Activated T-cell treated with anti-CD3 and anti-CD28 coated beads for 4 hours (primary cell): ENCODE results near the gene EFNB2.

Experiments used
- DNase-seq: peaks from one replicate; pipeline ENCODE4 v3.0.0-alpha.2; 2020

The EFNB2 gene

DNA sequence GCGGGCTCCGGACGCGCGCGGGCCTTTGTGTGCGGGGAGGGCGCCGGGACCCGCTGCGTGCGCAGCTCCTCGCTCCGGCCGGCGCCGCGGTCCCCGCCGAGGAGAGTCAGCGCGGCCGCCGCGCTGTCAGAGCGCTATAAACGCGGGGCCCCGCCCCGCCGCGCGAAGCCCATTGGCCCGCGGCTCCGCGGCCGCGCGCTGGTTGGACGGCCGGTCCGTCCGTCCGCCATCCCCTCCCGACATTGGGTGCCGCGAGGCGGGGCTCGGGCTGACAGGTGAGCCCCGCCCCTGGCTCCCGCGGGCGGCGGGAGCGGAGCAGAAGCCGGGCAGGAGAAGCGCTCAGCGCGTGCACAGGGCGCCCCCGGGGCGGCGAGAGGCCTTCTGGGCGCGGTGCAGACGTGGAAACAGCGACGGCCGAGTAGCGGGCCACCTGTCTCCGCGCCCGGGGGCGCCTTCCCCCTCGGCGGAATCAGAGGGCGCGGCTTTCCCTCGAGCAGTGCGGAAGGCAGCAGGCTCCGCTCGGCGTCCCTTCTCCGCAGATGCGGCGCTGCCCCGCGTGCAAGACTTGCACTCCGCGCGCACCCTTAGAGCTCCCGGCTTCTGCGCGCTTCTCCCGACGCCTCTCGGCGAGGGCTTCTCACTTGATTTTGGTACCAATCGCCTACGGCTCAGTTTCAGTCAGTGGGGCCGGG is at the start of gene EFNB2:
Gene EFNB2, minus strand, starts transcription at position 111 of the 692 bp plus-strand sequence. CDS start 698 bp downstream, outside the sequence.
- peak; percentile 76 for DNase-seq

GRCh38 chr13:106581225-106581624 is 45.8 kb upstream of the EFNB2 start:
- DNase-seq, result no peak

- DNase-seq, result no peak
Measured at GRCh38 chr13:106575896-106576295, 40.4 kb upstream of the EFNB2 start.

DNA sequence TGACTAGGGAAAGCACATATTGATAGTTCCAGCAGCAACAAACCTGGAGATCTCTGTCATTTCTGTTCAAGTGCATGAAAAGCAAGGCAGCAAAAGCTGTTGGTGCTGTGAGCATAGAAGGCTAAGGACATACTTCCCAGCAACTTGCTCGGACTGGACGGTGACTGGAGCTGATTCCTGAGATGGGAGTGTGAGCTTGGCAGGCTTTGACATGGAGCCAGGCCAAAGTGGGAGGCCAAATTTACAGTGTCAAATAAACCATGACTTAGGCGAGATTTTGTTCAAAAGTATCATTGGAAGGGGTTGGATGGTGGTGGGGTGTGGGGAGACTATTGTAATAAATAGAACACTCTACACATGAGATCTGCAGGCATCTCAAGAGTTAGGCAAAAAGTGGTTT is 38.4 kb upstream of the EFNB2 start:
- DNase-seq, result no peak

GRCh38 chr13:106573284-106573846 is 37.9 kb upstream of the EFNB2 start:
- no peak for DNase-seq

GRCh38 chr13:106570299-106570852 is 34.9 kb upstream of the EFNB2 start:
- DNase-seq, result peak; percentile 60

GRCh38 chr13:106569233-106570095 is 34.0 kb upstream of the EFNB2 start:
- DNase-seq, result no peak

- no peak for DNase-seq
Measured at GRCh38 chr13:106568299-106569003, 33.0 kb upstream of the EFNB2 start.

- DNase-seq, result peak; percentile 97
Measured at GRCh38 chr13:106567474-106568298, 32.2 kb upstream of the EFNB2 start, which contains the start of gene ARGLU1. ARGLU1 (minus strand) TSS chr13:106568137; CDS start chr13:106567919, 218 bp downstream.

GRCh38 chr13:106566641-106567473 is 31.4 kb upstream of the EFNB2 start:
- DNase-seq, result no peak

DNA sequence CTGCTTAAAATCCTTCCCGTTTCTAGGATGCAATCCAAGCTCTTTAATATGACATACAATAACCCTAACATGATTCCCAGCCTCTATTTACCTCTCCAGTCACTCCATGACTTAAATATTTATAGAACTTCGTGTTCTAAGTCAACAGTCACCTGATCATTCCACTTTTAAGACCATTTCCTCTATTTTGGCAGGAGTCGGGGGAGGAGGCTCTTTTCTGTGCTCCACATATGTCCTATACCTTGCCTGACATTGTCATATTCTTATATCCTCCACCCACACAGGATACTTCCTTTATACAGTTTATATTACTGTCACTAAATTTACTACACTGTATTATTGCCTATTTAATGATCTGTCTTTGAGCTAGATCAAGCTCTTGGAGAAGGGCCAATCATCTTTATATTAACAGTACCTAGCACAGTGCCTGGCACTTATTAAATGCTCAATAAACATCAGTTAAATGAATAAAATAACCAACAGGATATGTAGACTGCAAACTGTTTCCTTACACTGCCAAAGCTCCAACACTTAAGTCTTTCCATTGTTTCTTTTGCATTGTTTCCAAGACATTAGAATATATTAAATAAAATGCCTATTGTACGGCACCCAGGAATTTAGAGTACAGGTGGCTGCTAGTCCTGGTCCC is 29.8 kb upstream of the EFNB2 start:
- DNase-seq, result no peak

- DNase-seq, result no peak
Measured at GRCh38 chr13:106562301-106562700, 26.8 kb upstream of the EFNB2 start.

DNA sequence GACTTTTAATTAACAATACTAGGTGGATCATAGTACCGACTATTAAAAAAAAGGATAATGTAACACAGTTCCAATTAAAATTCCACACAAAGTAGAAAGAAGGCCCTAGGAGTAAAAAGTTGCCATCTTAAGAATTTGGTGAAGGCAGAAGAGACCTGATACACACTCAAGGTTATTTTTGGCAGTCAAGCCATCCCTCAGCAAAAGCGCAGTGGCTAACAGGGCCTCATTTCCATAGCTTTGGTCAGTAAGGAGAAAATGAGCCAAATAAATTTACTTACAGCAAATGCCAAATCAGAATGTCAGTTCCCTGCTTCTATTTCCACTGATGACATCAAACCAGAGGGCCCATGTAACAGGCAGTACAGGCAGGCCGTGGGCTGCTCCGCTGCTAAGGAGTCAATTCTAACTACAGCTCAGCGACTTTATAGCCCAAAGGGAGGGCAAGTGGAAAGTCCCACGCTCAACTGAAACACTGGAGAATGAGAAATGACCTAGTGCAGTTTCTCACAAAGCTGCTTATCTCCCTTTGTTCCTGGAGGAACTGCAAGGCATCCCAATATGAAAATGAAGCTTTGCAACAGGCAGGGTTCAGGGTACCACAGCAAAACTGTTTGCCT is 26.2 kb upstream of the EFNB2 start:
- DNase-seq, result peak; percentile 21

- DNase-seq, result no peak
Measured at GRCh38 chr13:106560821-106561220, 25.4 kb upstream of the EFNB2 start.

GRCh38 chr13:106558527-106558926 is 23.1 kb upstream of the EFNB2 start:
- no peak for DNase-seq

DNA sequence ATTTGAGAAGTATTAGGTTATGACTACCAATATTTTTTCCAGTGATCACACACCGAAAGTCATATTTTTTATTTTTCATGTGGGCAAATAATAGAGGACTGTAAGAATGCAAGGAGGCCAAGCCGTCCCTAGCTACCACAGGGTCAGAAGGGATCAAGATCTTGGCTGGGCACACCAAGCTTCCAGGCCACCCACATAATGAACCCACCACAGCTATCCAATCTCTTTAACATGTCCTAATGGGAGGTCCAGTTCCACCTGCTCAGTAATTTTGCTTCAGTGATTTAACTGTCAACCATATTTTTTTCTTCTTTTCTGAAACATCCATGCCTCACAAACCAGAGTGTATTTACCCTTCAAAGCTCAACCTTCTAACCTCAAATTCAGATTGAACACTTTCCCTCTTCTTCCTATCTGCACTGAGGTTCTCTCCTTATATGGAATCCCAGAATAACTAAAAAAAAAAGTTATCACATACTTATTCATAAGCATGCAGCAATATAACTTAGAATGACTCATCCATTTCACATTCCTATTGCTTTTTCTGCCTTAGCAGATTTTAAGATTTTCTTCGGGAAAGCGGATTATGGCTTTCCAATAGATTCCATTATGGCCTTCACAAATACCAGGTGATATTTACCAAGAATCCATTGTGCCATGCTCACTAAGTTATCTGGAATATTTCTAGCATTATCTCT is 20.3 kb upstream of the EFNB2 start:
- DNase-seq, result no peak

- no peak for DNase-seq
Measured at GRCh38 chr13:106551751-106552150, 16.3 kb upstream of the EFNB2 start.

- no peak for DNase-seq
Measured at GRCh38 chr13:106551350-106551749, 15.9 kb upstream of the EFNB2 start.

DNA sequence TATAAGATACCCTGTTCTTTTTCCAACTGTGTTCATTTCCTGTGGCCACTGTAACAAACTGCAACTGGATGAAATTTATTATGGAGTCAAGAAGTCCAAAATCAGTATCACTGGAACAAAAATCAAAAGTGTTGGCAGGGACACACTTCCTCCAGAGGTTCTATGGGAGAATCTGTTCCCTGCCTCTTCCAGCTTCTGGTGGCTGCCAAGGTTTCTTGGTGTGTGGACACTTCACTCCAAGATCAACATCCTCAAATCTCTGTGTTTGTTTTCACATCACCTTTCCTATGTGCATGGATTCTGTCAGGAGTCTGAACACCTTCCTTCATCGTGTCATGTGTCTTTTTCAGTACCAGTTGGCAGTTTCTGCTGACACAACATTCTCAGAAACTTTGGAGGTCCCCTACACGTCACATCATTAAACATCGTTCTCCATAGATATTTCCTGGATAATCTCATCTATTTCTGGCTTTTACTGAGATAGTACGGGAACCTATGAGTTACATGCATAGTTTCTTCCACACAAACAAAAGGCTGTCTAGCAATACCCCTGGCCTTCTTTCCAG is 15.2 kb upstream of the EFNB2 start:
- no peak for DNase-seq
